Putamen (tissue), 1 donor: ENCODE measurements around the gene PCSK2.
"Not testable (repeated sequence)": the region's sequence is repeated elsewhere in the genome, so short reads cannot be mapped to it uniquely, and the experiment has no call there.

Source experiments
- DNase-seq: peaks from one replicate; pipeline ENCODE4 v3.0.0-alpha.2; 2016; ENCODE audit warnings: low spot score

The PCSK2 gene, protein sequence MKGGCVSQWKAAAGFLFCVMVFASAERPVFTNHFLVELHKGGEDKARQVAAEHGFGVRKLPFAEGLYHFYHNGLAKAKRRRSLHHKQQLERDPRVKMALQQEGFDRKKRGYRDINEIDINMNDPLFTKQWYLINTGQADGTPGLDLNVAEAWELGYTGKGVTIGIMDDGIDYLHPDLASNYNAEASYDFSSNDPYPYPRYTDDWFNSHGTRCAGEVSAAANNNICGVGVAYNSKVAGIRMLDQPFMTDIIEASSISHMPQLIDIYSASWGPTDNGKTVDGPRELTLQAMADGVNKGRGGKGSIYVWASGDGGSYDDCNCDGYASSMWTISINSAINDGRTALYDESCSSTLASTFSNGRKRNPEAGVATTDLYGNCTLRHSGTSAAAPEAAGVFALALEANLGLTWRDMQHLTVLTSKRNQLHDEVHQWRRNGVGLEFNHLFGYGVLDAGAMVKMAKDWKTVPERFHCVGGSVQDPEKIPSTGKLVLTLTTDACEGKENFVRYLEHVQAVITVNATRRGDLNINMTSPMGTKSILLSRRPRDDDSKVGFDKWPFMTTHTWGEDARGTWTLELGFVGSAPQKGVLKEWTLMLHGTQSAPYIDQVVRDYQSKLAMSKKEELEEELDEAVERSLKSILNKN

DNA sequence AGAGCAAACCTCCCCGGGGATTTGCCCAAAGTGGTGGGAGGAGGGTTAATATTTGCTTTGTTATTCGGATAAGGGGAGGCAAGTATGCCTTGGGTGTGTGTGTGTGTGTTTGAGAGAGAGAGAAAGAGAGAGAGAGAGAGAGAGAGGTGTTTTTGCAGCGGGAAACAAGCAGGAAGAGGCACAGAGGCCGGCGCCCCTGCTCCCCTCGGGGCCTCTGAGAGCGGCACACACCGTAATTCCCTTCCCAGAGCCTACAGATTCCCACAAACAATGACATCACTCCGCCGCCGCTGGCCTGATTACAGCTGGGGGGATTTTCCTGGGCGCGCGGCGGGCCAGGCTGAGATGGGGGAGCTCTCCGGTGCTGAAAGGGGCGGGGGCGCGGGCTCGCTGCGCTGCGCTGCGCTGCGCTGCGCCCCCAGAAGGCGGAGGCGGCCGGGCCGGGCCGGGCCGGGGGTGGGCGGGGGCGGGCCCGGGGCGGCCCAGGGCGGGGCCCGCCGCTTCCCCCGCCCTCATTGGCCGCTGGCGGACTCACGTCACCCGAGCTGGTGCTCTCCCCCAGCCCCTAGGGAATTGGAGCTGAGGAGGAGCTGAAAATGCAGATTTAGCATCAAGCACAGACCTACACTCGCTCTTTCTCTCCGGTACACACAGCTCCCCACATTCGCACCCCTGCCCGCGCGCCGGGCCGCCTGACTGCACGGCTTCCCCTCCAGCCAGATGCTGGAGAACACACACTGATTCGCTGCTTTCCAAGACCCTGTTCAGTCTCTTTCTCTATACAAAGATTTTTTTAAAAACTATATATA lies at the start of gene PCSK2:
Gene PCSK2 (plus strand): TSS at position 631 of the 809 bp plus-strand sequence. CDS start 266 bp downstream, outside the sequence.
- DNase-seq, result peak; percentile 78

DNA sequence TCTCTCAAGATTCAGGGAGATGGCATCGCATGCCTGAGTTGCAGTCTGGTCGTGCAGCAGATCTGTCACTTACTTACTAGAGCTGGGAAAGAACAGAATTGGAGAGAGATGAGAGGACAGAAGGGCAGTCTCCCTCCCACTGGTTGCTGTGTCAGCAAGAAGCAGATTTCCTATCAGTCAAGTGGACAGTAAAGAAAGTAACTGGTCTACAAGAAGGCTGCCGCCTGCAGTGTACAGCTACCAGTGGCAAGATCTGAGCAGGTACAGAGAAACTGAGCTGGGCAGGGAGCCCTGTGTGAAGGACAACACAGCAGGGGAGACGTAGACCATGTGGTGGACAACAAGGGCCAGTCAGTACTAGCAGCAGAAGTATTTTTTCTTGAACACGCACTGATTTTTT lies 49.5 kb upstream of the PCSK2 start:
- DNase-seq, result no peak

DNA sequence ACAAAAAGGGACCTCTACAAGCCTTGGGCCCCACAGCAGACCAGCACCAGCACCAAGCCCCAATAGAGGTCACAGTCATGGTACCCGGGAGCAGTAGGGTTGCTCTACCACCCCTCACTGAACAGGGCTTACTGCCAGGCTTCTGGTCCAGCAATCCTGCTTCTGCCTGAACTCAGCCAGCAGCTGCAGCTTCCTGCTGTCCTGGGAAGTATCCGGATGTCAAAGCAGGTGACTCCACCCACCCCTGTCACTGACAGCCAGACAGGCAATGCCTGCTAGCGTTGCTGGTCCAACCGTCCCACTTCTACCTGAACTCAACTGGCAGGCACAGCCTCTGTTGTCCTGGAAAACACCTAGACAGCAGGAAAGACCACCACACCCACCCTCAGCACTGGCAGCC lies 47.0 kb upstream of the PCSK2 start:
- DNase-seq, result no peak

DNA sequence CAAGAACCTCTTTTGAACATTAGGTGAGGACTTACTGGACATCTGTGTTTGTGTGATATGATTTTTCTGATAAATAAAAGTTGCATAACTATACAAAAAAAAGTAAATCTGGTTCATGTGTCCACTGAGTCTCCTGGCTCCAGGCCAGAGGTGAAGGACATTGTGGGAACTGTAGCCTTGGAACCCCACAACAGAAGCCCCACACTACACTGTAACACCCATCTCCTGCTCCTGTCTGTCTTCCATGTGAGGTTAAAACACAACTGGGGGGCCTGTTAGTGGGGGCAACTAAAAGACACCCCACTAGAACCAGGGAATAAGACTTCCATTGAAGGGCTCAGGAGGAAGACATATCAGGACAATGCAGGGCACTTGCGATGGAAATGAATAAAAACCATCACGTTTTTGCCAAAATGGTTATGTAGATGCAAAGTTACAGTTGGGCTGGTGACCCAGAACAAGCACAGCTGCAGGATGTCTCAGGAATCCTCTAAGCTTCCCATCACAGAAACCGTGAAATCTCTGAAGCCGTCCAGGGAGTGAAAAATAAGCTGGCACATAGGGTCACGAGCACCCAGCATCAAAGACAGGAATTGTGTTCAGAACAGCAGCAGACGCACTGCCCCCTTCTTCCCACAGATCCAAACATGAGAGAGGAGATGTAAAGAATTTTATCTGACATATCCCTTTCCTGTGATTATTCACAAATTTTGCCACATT lies 36.7 kb upstream of the PCSK2 start:
- DNase-seq, result no peak

DNA sequence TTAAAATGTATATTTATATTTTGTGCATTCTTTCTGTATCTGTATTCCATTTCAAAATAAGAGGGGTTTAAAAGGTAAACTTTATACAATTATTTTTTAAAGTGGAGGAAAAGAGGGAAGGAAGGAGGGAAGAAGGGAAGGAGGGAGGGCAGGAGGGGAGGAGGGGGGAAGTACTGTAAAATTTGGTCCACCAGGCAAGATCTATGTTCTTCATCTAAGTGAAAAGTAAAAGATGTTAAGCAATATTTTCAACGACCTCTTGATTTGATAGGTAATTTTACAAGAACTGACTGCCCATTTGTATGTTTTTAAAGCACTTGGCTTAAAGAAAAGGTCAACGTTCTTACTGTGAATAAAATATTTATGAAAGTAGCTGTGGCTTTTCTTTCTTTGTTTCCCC lies 29.8 kb upstream of the PCSK2 start:
- DNase-seq, result no peak

DNA sequence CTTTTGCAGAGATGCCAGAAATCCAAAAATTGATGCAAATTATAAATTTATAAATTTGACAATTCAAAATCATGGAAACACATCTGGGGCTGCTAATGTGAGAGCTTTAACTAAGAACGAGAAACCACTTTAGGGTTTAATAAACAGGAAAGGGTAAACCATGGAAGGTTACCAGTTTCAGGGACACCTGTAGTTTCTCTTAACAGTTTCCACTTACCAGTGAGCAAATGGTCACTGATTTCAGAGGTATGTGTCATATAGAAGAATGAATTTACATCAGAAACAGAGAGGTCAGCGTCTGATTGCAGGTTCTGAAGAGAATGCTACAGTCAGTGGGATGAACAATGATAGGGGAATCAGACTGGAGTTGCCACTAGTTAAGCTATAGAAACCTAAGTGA lies 24.8 kb upstream of the PCSK2 start:
- DNase-seq, result no peak

DNA sequence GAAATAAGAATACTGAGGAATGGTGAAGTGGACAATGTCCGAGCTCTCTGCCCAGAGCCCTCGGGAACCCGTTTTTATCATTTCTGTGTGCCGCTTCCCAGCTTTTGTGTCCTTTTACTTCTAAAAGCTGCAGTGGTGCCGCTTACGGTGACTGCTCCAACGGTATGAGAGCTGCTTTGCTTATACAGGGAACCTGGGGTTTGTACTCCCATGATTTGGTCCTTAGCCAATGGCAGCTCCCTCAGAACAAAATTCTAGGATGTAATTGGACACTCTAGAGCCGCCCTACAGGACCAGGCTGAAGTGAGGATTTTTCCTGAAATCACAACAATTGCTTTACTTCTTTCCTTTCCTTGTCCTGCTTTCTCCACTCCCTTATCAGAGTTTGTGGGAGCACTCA lies 24.2 kb upstream of the PCSK2 start:
- DNase-seq, result peak; percentile 4

DNA sequence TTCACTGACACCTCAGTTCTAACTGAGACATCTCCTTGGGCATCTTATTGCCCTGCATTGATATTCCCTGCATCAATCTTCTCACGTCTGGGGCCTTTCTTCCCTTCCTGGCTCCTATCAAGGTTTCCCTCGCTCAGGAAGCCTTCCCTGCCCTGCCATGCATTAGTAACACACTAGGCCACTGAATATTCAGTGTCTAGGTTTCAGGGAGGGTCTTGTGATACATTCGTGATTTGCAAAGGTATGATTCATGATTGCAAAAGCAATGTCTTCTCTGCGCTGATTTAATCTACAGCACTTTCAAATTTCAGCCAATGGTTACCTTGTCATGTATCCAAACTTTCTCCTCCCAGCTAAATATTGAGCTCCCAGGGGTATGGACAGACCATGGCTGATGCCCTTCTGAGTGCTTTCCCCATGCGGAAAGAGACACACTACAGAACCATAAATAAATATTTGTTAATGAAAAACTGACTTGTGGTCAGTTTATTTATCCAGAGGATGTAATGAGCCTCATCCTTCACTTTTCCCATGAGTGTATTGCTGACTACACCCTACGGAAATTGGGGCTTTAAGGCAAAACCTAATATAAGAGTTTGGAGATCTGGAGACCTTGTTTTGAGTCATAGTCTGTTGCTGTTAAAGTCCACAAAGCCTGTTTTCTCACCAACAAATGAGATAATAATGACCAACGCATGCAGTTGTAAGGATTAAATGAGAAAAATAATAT lies 21.6 kb upstream of the PCSK2 start:
- DNase-seq, result no peak

DNA sequence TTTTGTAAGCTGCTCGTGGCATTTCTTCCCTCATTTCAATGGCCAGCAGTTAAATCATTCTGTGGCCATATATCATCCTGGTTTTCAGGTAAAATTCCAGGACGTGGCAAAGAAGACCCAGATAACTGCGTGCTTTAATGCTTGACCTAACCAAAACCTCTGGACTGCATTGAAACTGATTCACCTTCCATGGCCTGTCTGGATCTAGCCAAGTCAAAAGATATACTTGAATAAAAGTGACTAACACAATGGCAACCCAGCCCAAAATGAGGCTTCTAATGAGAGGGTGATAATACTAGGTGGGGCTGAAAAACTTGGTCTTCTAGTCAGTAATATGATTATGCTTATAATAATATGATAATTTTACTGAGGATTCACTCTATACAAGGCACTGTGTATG lies 16.5 kb upstream of the PCSK2 start:
- no peak for DNase-seq

DNA sequence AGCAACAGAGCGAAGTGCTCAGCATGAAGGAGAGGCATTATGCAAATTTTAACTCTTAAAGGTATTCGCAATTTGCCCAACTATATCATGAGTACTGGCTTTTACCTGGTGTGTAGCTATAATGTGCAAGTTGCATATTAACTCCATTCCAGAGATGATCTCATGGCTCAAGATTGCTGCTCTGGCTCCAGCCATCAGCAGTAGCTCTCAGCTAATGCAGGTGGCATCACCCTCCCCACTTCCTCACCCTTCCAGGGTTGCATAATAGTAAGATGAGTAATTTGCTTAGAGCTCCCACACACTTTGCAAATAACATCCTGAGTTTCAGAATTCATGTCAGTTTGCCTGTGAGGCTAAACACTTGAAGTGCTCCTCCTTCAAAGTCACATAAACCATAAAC lies 15.9 kb upstream of the PCSK2 start:
- DNase-seq, result no peak

DNA sequence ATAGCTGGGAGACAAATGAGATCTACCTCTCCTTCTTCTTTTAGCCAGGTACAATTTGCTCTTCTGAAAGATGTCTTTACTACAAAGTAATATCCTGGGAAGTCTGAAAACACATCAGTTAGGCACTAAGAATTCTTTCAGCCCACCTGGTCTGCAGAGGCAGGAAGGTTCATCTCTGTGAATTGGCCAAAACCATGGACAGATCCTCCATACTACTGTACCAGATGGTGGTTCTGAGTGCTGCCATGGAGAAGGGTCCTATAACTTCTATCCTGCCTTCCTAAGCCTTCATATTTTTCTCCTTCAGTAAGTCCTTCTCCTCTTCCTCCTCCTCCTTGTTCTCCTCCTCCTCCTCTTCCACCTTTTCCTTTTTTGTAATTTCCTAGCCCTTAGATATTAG lies 11.7 kb upstream of the PCSK2 start:
- DNase-seq, result no peak

DNA sequence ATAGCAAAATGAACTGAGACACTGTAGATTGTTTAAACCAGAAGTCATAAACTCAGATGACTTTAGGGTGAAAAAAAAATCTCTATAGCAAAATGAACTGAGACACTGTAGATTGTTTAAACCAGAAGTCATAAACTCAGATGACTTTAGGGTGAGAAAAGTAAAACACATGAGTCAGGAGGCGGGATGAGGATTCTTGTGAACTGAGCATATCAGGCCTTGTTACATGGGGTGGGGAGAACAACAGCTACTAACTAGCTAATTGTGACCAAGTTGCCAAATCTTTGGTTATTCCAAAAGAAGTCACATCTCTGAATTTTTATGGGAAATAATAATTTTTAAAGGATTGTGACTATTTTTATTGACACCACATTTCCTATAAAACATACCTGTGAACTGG lies 7.0 kb upstream of the PCSK2 start:
- DNase-seq, result not testable (repeated sequence)

DNA sequence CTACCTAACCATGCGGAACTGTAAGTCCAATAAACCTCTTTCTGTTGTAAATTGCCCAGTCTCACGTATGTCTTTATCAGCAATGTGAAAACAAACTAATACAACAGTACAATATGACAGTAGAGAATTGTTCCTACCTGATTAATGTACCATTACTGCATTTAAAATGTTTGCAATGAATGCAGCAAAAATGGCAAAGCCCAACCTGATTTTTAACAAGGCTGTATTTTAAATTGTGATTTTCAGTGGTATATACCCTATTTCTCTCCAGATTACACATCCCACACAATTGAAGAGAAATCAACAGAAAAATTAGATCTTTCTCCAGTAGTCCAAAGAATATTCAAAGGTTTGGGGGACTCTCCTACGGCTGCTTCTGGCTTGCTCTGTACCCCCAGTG lies 3.3 kb upstream of the PCSK2 start:
- DNase-seq, result no peak

DNA sequence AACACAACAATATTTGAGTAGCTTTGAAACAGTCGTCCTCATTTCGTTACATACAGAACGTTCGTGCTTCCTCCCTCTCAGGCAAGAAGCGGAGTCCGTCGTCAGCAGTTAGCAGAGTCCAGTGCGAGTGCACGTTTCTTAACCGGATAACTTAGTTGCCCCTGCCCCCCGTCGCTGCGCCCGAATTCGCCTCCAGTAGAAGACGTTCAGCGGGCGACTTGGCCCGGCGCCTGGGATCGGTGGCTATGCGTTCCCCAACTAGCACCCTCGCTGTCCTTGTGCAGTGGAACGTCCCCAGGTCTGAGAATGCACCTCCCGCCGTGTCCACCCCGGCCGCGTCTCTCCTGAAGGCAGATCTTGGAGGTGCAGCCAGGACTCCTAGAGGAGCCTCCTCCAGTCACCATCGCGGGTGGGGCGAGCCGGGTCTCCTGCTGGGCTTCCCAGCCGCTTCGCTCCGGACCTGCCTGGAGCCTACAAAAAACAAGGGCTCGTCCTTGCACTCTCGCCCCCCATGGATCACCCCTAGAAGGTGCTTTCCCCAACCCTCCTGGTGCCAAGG lies 910 bp upstream of the PCSK2 start:
- DNase-seq, result peak; percentile 5

DNA sequence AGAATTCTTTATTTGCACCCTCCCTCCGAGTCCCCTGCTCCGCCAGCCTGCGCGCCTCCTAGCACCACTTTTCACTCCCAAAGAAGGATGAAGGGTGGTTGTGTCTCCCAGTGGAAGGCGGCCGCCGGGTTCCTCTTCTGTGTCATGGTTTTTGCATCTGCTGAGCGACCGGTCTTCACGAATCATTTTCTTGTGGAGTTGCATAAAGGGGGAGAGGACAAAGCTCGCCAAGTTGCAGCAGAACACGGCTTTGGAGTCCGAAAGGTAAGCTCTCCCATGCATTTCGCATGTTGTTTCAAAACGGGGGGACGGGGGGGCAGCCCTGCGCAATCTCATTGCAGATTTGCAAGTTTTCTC lies 357 bp downstream of the PCSK2 start:
- no peak for DNase-seq

DNA sequence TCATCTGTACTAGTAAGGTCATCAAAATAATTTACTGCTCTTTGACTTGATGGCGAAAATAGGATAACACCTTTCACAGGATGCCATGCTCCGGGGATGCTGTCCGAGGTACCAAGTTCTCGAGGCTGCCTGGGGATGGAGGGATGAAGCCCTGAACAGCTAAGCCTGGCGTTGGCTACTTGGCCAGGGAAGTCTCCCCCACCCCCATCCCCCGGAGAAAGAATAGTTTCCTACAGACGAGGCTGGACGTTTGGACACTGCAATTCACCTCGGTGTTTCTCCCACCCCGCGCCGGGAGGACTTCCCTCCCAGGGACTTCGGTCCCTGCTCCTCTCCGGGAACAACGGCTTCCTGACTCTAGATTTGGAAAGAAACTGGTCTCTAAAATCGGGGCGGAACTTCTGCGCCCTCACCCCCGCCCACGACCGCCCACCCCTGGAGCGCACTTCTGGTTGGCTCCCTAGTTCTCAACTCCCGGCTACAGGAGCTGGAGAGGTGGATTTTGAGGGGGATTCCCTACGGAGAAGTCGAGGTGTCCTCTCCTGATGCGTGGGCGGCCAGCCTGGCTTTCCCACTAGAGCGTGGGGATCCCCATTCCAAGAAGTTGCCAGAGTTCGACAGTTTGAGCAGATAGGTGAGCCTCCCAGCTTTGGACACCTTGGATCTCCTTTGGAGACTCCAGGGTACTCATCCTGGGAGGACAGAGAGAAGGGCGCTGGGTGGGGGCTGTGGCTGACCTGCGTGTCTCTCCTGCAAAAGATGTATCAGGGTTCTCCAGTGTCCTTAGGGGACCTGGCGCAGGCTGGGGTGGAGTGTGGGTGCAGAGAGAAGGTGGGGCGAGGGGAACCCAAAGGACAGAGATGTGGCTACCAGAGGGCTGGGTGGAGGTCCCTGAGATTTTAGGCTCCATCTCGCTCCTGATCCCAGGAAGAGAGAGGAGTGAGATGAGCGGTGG lies 1.1 kb downstream of the PCSK2 start:
- DNase-seq, result peak; percentile 7

DNA sequence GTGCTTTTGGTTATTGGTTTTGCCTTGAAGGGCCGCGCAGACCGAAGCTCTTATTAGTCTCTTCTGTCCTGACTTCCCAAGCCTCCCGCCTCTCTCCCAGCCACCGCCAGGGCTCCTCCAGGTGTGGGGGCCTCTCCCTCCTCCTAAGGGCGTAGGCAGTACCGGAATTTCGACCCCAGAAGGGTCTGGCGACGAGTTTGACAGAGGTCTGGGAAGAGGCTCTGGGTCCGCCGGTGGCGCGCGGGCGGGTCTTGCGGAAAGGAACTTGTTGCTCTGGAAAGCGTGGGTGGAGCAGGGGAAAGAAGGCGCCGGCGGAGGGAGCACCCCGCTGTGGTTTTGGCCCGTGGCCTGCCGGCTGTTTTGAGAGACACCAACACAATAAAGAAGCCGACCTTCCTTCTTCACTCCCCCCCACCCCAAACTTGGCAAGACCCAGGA lies 1.8 kb downstream of the PCSK2 start:
- DNase-seq, result no peak

DNA sequence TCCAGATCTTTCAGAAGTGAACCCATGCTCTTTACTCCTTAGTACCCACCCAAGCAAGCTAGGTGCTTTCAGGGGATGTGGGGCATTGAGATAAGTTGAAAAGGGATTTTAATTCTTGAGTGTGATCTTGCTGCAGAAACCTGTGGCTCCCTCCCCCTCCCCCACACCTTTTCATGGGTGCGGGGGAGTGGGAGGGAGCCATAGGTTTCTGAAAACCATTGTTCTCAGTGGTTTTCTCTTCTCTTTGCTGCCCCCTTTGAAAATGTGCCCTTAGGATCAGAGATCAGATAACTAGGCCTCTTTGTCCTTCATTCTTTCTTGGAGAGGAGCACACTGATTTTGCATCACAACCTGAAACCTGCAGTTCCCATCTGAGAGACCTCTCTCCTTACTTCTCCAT lies 2.4 kb downstream of the PCSK2 start:
- no peak for DNase-seq

DNA sequence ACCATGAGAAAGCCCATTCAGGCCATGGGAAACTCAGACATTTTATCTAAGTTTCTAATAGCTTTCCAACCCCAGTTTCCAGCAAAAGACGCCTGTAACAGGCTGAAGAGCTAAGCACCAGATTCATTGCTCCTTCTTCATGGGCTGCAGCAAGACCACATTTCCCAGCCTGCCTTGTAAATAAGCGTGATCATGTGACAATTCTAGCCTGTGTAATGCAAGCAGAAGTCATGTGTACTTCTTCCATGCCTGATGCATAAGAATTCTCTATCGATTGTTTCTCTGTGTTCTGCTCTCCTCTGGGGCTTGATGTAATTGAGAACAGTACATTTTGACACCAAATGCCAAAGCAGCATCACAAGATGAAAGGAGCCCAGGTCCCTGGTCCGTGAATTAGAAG lies 6.8 kb downstream of the PCSK2 start:
- no peak for DNase-seq

DNA sequence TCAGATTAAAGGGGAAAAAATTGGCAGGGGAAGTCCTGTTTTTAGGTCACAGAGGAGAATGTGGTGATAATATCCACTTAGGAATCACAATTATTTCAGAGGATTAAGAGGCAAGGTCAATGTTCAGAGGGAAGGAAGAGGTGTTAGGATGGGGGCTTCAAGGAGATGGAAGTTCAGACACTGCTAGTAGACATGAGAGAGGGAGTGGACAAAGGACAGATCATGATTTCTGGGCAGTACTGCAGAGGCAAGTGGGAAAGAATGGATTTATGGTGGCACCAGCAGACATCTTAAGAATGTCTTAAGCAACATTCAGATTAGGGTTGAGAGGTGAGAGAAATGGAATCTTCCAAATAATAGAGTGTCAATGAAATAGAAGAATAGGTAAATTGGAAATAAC lies 9.9 kb downstream of the PCSK2 start:
- no peak for DNase-seq
